AG04450 (cell line): ENCODE measurements around the gene CCS. TPM values are rescaled to one million over a fixed set of nuclear protein-coding genes. Genes with fewer than 3 reads are reported as not detected.

Experiments used
- CTCF ChIA-PET: fragments of 300-600, 350-600 bp; formaldehyde crosslinking; extraction: SDS; loops from one replicate; lab custom pipeline; 2022; ENCODE audit warnings: antibody characterized with exemption, inconsistent platforms; lab: Charles Lee
- POLR2A ChIA-PET: fragments of 350-600 bp; formaldehyde crosslinking; extraction: SDS; loops from one replicate; lab custom pipeline; 2021; ENCODE audit warnings: antibody characterized with exemption, inconsistent platforms; lab: Yijun Ruan, JAX
- DNase-seq: peaks from one replicate; pipeline ENCODE4 v3.0.0-alpha.2; 2011; ENCODE audit warnings: low read depth, low spot score
- H3K27ac ChIP-seq: one replicate; pipeline ENCODE4 v1.5.1; 2012; ENCODE audit warnings: low read depth, low read length, control low read depth
- H3K27me3 ChIP-seq: one replicate; pipeline ENCODE4 v1.6.0; 2012; ENCODE audit warnings: low read length; ENCODE audit not compliant: control insufficient read depth, insufficient read depth
- H3K4me3 ChIP-seq: 2 replicates; pipeline ENCODE4 v1.5.1; 2011; ENCODE audit warnings: mild to moderate bottlenecking, low read depth, low read length, control low read depth
- H3K9me3 ChIP-seq: 2 replicates; pipeline ENCODE4 v1.5.1; 2012; ENCODE audit warnings: low read length; ENCODE audit not compliant: control insufficient read depth, insufficient read depth
- CTCF ChIP-seq: IDR thresholded peaks from 2 replicates; pipeline ENCODE4 v1.5.1; 2011; ENCODE audit warnings: low read depth, low read length, control low read depth, inconsistent platforms
- polyA plus RNA-seq: library from polyadenylated mRNA; depleted of rRNA; stranded (reverse); fragments of >200 nt; gene quantifications from 2 replicates; pipeline ENCODE4 v1.2.3, GENCODE V29; 2011

Gene CCS
- polyA plus RNA-seq, 1 experiment, result 26.7 TPM

- no peak overlapping the region for H3K27ac ChIP-seq
- ChIA-PET CTCF (interaction anchor here (1.1 kb wide), 1 partner anchor 29 kb away, joined by 3 read pairs; no protein-coding TSS in a partner anchor), POLR2A (no interaction called here)
- no peak for DNase-seq
- peaks cover 19% of the 10 kb centered on the region for H3K27me3 ChIP-seq
- H3K9me3 ChIP-seq, result no peaks in the 10 kb centered on the region; the same call in 1 of the 2 replicates
- no peak for TF ChIP-seq CTCF
- no peak overlapping the region for H3K4me3 ChIP-seq
Observed at GRCh38 chr11:66548774-66549630, 44.0 kb upstream of the CCS start.

- H3K9me3 ChIP-seq, result no peaks in the 10 kb centered on the region; the same call in 1 of the 2 replicates
- TF ChIP-seq CTCF, result no peak
- no peak for DNase-seq
- H3K4me3 ChIP-seq, result no peak overlapping the region
- peaks cover 21% of the 10 kb centered on the region for H3K27me3 ChIP-seq
- POLR2A ChIA-PET, result no interaction called here
- H3K27ac ChIP-seq, result no peak overlapping the region
- CTCF ChIA-PET, result no interaction called here
Observed at GRCh38 chr11:66549696-66550095, 43.3 kb upstream of the CCS start.

GRCh38 chr11:66550887-66551286 is 42.1 kb upstream of the CCS start:
- no peak for DNase-seq
- ChIA-PET CTCF (no interaction called here), POLR2A (no interaction called here)
- H3K4me3 ChIP-seq, result no peak overlapping the region
- no peak for TF ChIP-seq CTCF
- no peak overlapping the region for H3K27ac ChIP-seq
- peaks cover 30% of the 10 kb centered on the region for H3K27me3 ChIP-seq
- no peaks in the 10 kb centered on the region for H3K9me3 ChIP-seq

- POLR2A ChIA-PET, result no interaction called here
- Histone ChIP-seq H3K4me3 (no peak overlapping the region), H3K9me3 (peaks cover 3% of the 10 kb centered on the region; the same call in 1 of the 2 replicates), H3K27me3 (peaks cover 39% of the 10 kb centered on the region), H3K27ac (no peak overlapping the region)
- DNase-seq, result no peak
- TF ChIP-seq CTCF, result no peak
- CTCF ChIA-PET, result no interaction called here
Observed at GRCh38 chr11:66554602-66555001, 38.4 kb upstream of the CCS start.

GRCh38 chr11:66555416-66555815 is 37.6 kb upstream of the CCS start:
- ChIA-PET POLR2A (no interaction called here), CTCF (no interaction called here)
- Histone ChIP-seq H3K27me3 (peaks cover 39% of the 10 kb centered on the region), H3K27ac (no peak overlapping the region), H3K4me3 (no peak overlapping the region), H3K9me3 (peaks cover 3% of the 10 kb centered on the region; the same call in 1 of the 2 replicates)
- TF ChIP-seq CTCF, result no peak
- DNase-seq, result no peak
